SJCRH30 (cell line): Measurements from ENCODE around the gene MARK2. TPM values are rescaled to one million over a fixed set of nuclear protein-coding genes. Genes with fewer than 3 reads are reported as not detected.

Source experiments
- DNase-seq, 2 experiments: peaks; one replicate each; pipeline ENCODE4 v3.0.0-alpha.2; 2015 to 2020
- H3K27ac ChIP-seq: fragments of 250-450 bp; sonication (Bioruptor Pico); 2 replicates; pipeline ENCODE4 v1.5.1; 2020; ENCODE audit warnings: mild to moderate bottlenecking, moderate library complexity
- H3K27me3 ChIP-seq: fragments of 250-450 bp; sonication (Bioruptor Pico); 2 replicates; pipeline ENCODE4 v1.5.1; 2020; ENCODE audit warnings: mild to moderate bottlenecking, moderate library complexity
- H3K36me3 ChIP-seq: fragments of 250-450 bp; sonication (Bioruptor Pico); 2 replicates; pipeline ENCODE4 v1.5.1; 2020; ENCODE audit warnings: mild to moderate bottlenecking, moderate library complexity
- H3K4me1 ChIP-seq: fragments of 250-450 bp; sonication (Bioruptor Pico); 2 replicates; pipeline ENCODE4 v1.5.1; 2020; ENCODE audit warnings: mild to moderate bottlenecking, moderate library complexity
- H3K4me3 ChIP-seq: fragments of 250-450 bp; sonication (Bioruptor Pico); 2 replicates; pipeline ENCODE4 v1.5.1; 2020; ENCODE audit warnings: mild to moderate bottlenecking, moderate library complexity
- H3K9me3 ChIP-seq: fragments of 250-450 bp; sonication (Bioruptor Pico); replicated peaks from 2 replicates; pipeline ENCODE4 v1.5.1; 2020; ENCODE audit warnings: mild to moderate bottlenecking, moderate library complexity
- total RNA-seq: library from RNA; depleted of rRNA; stranded (reverse); fragments of >200 nt; shearing (Covaris generic); gene quantifications from 2 replicates; pipeline ENCODE4 v1.2.3, GENCODE V29; 2014

Gene MARK2
- total RNA-seq, 1 experiment from 2014 or later = 23.4 TPM

- DNase-seq = no peak
- Histone ChIP-seq H3K27me3 (no peaks in the 10 kb centered on the region), H3K9me3 (no peaks in the 10 kb centered on the region), H3K4me3 (peak overlapping the region; percentile 65), H3K4me1 (peaks cover 10% of the 10 kb centered on the region), H3K27ac (no peak overlapping the region), H3K36me3 (no peaks in the 10 kb centered on the region)
These were observed 696 bp upstream of the MARK2 start for GRCh38 chr11:63838150-63838677.

DNA sequence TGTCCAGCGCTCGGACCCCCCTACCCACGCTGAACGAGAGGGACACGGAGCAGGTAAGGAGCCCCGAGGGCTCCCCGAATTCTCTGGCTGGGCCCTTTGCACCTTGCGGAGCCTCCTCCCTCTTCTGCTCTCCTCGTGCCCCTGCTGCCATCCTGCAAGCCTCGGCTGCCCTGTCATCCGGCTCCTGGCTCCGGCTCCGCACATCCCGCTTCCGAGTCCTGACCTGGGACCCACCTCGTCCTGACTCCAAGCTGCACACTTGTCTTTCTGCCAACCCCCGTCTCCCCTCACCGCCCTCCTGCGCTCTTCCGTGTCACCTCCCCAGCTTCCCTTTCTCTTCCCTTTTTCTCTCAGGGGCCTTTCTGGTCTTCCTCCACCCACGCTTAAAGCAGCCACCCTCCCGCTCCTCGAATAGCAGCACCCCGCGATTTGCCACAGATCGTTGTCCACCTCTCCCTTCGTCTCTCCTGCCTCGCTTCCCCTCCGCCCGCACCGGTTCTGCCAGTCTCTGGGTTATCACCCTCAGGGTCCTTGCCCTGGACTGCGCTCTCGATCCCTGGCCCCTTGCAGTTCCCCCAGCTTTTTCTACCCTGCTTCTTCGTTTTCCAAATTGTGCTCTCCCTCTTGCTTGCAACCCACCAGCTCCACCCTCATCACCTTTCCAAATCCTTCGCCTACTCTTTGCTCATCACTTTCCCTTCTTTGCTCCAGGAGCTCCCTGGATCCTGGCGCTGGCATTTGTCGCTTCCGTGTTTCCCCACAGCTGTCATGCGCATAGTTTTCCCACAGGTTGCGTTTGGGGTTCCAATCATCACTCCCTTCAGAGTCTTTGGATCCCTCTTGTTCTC lies 822 bp downstream of the MARK2 start:
- Histone ChIP-seq H3K4me1 (peaks cover 10% of the 10 kb centered on the region), H3K27ac (no peak overlapping the region), H3K36me3 (0 out of 2 replicates have a peak, but pooled peaks cover 3% of the 10 kb centered on the region), H3K9me3 (no peaks in the 10 kb centered on the region), H3K27me3 (no peaks in the 10 kb centered on the region), H3K4me3 (peak overlapping the region; percentile 65)
- peak; percentile 27 to 35 for DNase-seq

- Histone ChIP-seq H3K4me1 (peaks cover 10% of the 10 kb centered on the region), H3K27ac (no peak overlapping the region), H3K27me3 (no peaks in the 10 kb centered on the region), H3K4me3 (peak overlapping the region; percentile 65), H3K36me3 (0 out of 2 replicates have a peak, but pooled peaks cover 3% of the 10 kb centered on the region), H3K9me3 (no peaks in the 10 kb centered on the region)
- no peak for DNase-seq
These were observed 1.6 kb downstream of the MARK2 start for GRCh38 chr11:63840356-63841060.

DNA sequence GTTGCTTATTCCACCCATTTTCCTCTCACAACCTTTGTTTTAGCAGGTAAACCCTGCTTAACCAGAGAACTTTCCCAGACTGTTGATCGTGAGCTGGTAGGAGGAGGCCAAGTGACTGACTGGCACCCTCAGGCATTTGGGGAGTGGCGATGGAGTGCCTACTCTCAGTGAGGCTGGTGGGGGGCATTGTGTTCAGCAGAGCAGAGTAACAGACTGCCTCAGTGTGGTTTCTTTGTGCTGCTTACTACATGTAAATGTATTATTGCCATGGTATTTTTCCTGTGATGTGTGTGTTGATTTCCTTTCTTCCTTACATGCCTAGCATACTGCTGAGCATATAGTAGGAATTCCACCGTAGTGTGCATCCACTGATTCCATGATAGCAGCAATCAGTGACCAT lies 2.6 kb downstream of the MARK2 start:
- Histone ChIP-seq H3K4me3 (no peak overlapping the region), H3K27ac (no peak overlapping the region), H3K9me3 (no peaks in the 10 kb centered on the region), H3K36me3 (0 out of 2 replicates have a peak, but pooled peaks cover 3% of the 10 kb centered on the region), H3K4me1 (peaks cover 10% of the 10 kb centered on the region), H3K27me3 (no peaks in the 10 kb centered on the region)
- DNase-seq = no peak

- Histone ChIP-seq H3K9me3 (no peaks in the 10 kb centered on the region), H3K36me3 (peaks cover 3% of the 10 kb centered on the region; the same call in 1 of the 2 replicates), H3K4me3 (no peak overlapping the region), H3K4me1 (peaks cover 5% of the 10 kb centered on the region), H3K27ac (no peak overlapping the region), H3K27me3 (no peaks in the 10 kb centered on the region)
- no peak for DNase-seq
These were observed 4.1 kb downstream of the MARK2 start for GRCh38 chr11:63843041-63843440.

DNA sequence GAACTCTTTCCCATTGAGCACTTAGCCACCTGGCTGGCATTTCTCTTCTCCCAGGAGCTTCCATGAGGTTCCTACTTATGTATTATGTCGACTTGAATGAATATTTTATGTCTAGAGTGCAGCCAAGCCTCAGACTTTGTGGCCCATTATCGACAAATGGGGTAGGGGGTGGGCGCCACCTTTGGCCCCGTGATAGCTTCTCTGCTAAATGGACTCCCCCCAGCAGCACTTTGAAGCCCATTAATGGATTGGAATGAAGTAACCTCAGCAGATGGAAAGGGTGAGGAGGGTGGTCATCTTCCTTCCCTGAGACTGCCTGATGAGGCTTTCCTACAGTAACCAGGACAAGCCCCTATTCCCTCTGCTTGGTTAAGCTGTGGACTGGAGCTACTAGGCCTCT lies 5.9 kb downstream of the MARK2 start:
- Histone ChIP-seq H3K36me3 (peaks cover 5% of the 10 kb centered on the region; the same call in 1 of the 2 replicates), H3K27ac (no peak overlapping the region), H3K4me3 (no peak overlapping the region), H3K4me1 (peaks cover 5% of the 10 kb centered on the region), H3K9me3 (no peaks in the 10 kb centered on the region), H3K27me3 (no peaks in the 10 kb centered on the region)
- DNase-seq = no peak

DNA sequence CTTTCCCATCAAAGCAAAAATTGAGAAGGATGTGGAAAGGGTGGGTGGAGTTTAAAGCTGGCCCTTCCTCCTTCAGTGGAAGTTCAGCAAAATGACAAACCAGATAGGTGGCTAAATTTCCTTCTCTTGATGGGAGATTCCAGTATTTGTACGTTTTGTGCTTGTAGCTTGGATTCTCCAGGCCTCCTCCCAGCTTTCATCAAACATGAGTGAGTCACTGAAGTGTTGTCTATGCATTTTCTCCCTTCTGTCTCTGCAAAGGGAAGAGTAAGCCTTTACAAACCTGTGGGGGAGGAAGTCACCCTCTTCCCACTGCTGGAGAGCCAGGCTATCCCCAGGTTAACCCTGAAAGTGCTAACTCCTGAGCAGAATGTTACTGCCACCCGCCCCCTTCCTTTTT lies 6.4 kb downstream of the MARK2 start:
- Histone ChIP-seq H3K27me3 (no peaks in the 10 kb centered on the region), H3K9me3 (no peaks in the 10 kb centered on the region), H3K4me3 (no peak overlapping the region), H3K4me1 (peaks cover 5% of the 10 kb centered on the region), H3K27ac (no peak overlapping the region), H3K36me3 (peaks cover 6% of the 10 kb centered on the region; the same call in 1 of the 2 replicates)
- DNase-seq = no peak

DNA sequence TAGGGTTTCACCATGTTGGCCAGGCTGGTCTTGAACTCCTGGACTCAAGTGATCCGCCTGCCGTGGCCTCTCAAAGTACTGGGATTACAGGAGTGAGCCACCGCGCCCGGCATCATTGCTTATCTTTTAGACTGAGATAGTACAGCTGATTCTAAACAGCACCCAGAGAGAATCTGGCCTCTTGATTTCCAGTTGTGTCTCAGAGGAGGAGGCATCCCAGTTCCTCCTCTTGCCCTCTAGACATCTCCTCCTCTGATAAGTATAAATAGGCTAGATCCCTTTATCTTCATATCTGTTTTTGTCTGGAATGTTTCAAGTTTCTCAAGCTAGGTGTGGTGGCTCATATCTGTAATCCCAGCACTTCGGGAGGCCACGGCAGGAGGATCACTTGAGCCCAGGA lies 7.0 kb downstream of the MARK2 start:
- Histone ChIP-seq H3K4me1 (no peaks in the 10 kb centered on the region), H3K27me3 (no peaks in the 10 kb centered on the region), H3K9me3 (no peaks in the 10 kb centered on the region), H3K27ac (no peak overlapping the region), H3K4me3 (no peak overlapping the region), H3K36me3 (peaks cover 6% of the 10 kb centered on the region; the same call in 1 of the 2 replicates)
- DNase-seq = no peak

GRCh38 chr11:63846897-63847296 lies 8.0 kb downstream of the MARK2 start:
- Histone ChIP-seq H3K36me3 (peaks cover 6% of the 10 kb centered on the region; the same call in 1 of the 2 replicates), H3K27ac (no peak overlapping the region), H3K4me1 (no peaks in the 10 kb centered on the region), H3K27me3 (no peaks in the 10 kb centered on the region), H3K4me3 (no peak overlapping the region), H3K9me3 (no peaks in the 10 kb centered on the region)
- DNase-seq = no peak

GRCh38 chr11:63847363-63847762 lies 8.5 kb downstream of the MARK2 start:
- DNase-seq = no peak
- no peaks in the 10 kb centered on the region for H3K4me1 ChIP-seq
- no peaks in the 10 kb centered on the region for H3K9me3 ChIP-seq
- peaks cover 6% of the 10 kb centered on the region; the same call in 1 of the 2 replicates for H3K36me3 ChIP-seq
- H3K27me3 ChIP-seq = no peaks in the 10 kb centered on the region
- H3K27ac ChIP-seq = no peak overlapping the region
- H3K4me3 ChIP-seq = no peak overlapping the region

GRCh38 chr11:63849691-63850090 lies 10.8 kb downstream of the MARK2 start:
- Histone ChIP-seq H3K27ac (no peak overlapping the region), H3K4me1 (no peaks in the 10 kb centered on the region), H3K36me3 (peaks cover 3% of the 10 kb centered on the region; the same call in 1 of the 2 replicates), H3K9me3 (no peaks in the 10 kb centered on the region), H3K4me3 (no peak overlapping the region), H3K27me3 (no peaks in the 10 kb centered on the region)
- DNase-seq = no peak

- Histone ChIP-seq H3K27me3 (no peaks in the 10 kb centered on the region), H3K4me3 (no peak overlapping the region), H3K9me3 (no peaks in the 10 kb centered on the region), H3K27ac (no peak overlapping the region), H3K36me3 (peaks cover 2% of the 10 kb centered on the region; the same call in 1 of the 2 replicates), H3K4me1 (no peaks in the 10 kb centered on the region)
- no peak for DNase-seq
These were observed 12.0 kb downstream of the MARK2 start for GRCh38 chr11:63850920-63851319.

GRCh38 chr11:63851364-63851763 lies 12.5 kb downstream of the MARK2 start:
- no peaks in the 10 kb centered on the region for H3K27me3 ChIP-seq
- no peak overlapping the region for H3K27ac ChIP-seq
- no peaks in the 10 kb centered on the region for H3K9me3 ChIP-seq
- peaks cover 2% of the 10 kb centered on the region; the same call in 1 of the 2 replicates for H3K36me3 ChIP-seq
- no peak for DNase-seq
- H3K4me3 ChIP-seq = no peak overlapping the region
- no peaks in the 10 kb centered on the region for H3K4me1 ChIP-seq

DNA sequence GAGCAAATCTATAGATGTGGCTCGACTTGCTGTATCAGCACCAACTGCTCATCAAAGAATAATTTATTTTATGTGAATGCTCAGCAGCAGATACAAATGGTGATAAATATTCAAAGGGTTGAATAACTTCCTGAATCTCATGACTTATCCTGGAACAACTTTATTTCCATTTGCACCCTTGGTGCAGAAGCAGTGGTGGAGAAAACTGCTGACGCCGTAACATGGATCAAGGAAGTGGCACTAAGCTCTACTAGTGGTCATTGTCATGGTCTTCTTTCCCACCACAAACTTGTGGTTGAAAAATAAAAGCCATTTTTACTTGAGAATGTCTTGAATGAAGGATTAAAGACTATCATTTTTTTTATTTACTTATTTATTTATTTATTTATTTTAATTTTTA lies 14.6 kb downstream of the MARK2 start:
- Histone ChIP-seq H3K27me3 (no peaks in the 10 kb centered on the region), H3K9me3 (no peaks in the 10 kb centered on the region), H3K27ac (no peak overlapping the region), H3K36me3 (peaks cover 2% of the 10 kb centered on the region; the same call in 1 of the 2 replicates), H3K4me1 (no peaks in the 10 kb centered on the region), H3K4me3 (no peak overlapping the region)
- DNase-seq = no peak

DNA sequence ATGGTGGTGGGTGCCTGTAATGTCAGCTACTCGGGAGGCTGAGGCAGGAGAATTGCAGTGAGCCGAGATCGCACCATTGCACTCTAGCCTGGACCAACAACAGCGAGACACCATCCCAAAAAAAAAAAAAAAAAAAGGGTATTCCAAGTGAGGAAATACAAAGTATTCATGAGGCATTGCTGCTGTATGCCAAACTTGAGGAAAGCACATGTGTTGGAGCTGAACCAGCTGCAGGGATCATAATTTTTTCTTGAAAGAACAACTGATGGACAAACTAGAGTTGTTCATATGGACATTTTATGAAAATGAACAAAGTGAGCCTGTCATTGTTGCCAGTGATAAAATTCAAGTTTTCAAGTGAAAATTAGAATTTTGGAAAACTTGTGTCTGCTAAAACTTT lies 15.8 kb downstream of the MARK2 start:
- Histone ChIP-seq H3K9me3 (no peaks in the 10 kb centered on the region), H3K4me3 (no peak overlapping the region)

More for the DNA sequence above, 15.8 kb downstream of the MARK2 start:
- Histone ChIP-seq H3K36me3 (peaks cover 2% of the 10 kb centered on the region; the same call in 1 of the 2 replicates), H3K27ac (no peak overlapping the region), H3K27me3 (no peaks in the 10 kb centered on the region), H3K4me1 (no peaks in the 10 kb centered on the region)
- no peak for DNase-seq
